ENCODE results near the gene TMEM250.

DNA sequence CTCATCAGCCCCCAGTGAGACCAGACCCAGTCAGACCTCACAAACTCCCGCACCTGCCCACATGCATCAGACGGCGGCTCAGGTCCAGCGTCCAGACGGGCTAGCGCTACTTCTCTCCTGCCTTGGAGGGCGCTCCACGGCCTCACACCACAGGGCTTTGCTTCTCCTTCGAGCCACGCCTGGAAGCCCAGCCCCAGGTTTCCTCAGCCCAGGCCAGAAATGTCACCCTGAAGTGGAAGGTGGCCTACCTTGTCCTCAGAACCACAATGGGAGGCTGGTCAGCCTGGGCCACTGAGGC lies 26.4 kb downstream of the TMEM250 start:
- TF ChIP-seq, protein P1, sequence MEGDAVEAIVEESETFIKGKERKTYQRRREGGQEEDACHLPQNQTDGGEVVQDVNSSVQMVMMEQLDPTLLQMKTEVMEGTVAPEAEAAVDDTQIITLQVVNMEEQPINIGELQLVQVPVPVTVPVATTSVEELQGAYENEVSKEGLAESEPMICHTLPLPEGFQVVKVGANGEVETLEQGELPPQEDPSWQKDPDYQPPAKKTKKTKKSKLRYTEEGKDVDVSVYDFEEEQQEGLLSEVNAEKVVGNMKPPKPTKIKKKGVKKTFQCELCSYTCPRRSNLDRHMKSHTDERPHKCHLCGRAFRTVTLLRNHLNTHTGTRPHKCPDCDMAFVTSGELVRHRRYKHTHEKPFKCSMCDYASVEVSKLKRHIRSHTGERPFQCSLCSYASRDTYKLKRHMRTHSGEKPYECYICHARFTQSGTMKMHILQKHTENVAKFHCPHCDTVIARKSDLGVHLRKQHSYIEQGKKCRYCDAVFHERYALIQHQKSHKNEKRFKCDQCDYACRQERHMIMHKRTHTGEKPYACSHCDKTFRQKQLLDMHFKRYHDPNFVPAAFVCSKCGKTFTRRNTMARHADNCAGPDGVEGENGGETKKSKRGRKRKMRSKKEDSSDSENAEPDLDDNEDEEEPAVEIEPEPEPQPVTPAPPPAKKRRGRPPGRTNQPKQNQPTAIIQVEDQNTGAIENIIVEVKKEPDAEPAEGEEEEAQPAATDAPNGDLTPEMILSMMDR (IDR thresholded peaks at IDR 0.05): no peak
- no peak for TF ChIP-seq POLR2A (IDR thresholded peaks at IDR 0.05)
